Measurements from ENCODE around the gene RBM12.
"Not testable (repeated sequence)": the region's sequence is repeated elsewhere in the genome, so short reads cannot be mapped to it uniquely, and the experiment has no call there.

- TF ChIP-seq POLR2A (IDR thresholded peaks at IDR 0.05), result not testable (repeated sequence)
- peak in 4 of 12 donors; percentile 8 to 22 (median 14) for TF ChIP-seq CTCF (IDR thresholded peaks at IDR 0.05)
Observed at GRCh38 chr20:35686872-35687271, 22.2 kb upstream of the RBM12 start.

All from heart left ventricle (tissue), 13 donors.